Measurements from ENCODE around the gene TESK2. TPM values are rescaled to one million over a fixed set of nuclear protein-coding genes. Genes with fewer than 3 reads are reported as not detected.
A peak's percentile ranks its signal among the peaks of the same experiment; 100 is the strongest.

Gene TESK2
- total and polyA plus RNA-seq, 2 of the 13 experiments (the other 11 are each of a cell fraction or from before 2014, with no cell fraction given): 5.5 to 9.6 TPM

- TF ChIP-seq MZF1 (CRISPR knock-in tag; IDR thresholded peaks at IDR 0.05; ENCODE audit: borderline replicate concordance) (no peak), NFKBIZ (CRISPR knock-in tag; IDR thresholded peaks at IDR 0.05) (no peak; the same call in 1 of the 2 replicates), ZSCAN20 (CRISPR knock-in tag; IDR thresholded peaks at IDR 0.05; ENCODE audit: borderline replicate concordance) (no peak), MTA1 (CRISPR knock-in tag; IDR thresholded peaks at IDR 0.05; ENCODE audit: borderline replicate concordance) (peak; percentile 85; the same call in 1 of the 2 replicates), ZNF891 (CRISPR knock-in tag; IDR thresholded peaks at IDR 0.05) (peak; percentile 76; the same call in 1 of the 2 replicates), LCORL (IDR thresholded peaks at IDR 0.05) (no peak), LCORL (CRISPR knock-in tag; IDR thresholded peaks at IDR 0.05) (peak; percentile 78), ARID5B (CRISPR knock-in tag; IDR thresholded peaks at IDR 0.05) (peak; percentile 65), SUZ12 (IDR thresholded peaks at IDR 0.05; ENCODE audit: low read depth, low read length) (no peak), ZNF282 (IDR thresholded peaks at IDR 0.05; ENCODE audit: partially characterized antibody) (no peak), ZSCAN22 (CRISPR knock-in tag; IDR thresholded peaks at IDR 0.05) (no peak), GLMP (CRISPR knock-in tag; IDR thresholded peaks at IDR 0.05; ENCODE audit: borderline replicate concordance) (no peak), ZBTB10 (CRISPR knock-in tag; IDR thresholded peaks at IDR 0.05; ENCODE audit: borderline replicate concordance) (peak; percentile 96), BORCS8-MEF2B (CRISPR knock-in tag; IDR thresholded peaks at IDR 0.05) (peak; percentile 83), ZC3H13 (CRISPR knock-in tag; IDR thresholded peaks at IDR 0.05) (no peak), RBFOX2 (IDR thresholded peaks at IDR 0.05; ENCODE audit: low read depth, low read length) (peak; percentile 95), MYPOP (CRISPR knock-in tag; IDR thresholded peaks at IDR 0.05) (peak; percentile 76), TRIM22 (IDR thresholded peaks at IDR 0.05) (no peak), ZKSCAN5 (CRISPR knock-in tag; IDR thresholded peaks at IDR 0.05) (no peak), SRF (IDR thresholded peaks at IDR 0.05; ENCODE audit: low read depth, low read length) (0 out of 2 replicates have a peak, but pooled peaks have one; percentile 56)
Observed at GRCh38 chr1:45303520-45304310, 187.2 kb downstream of the TESK2 start (continued).
